Astrocyte of the spinal cord (primary cell): ENCODE measurements around the gene MAP7.

Experiments
- DNase-seq: peaks from one replicate; pipeline ENCODE4 v3.0.0; 2011; ENCODE audit warnings: low read depth, low spot score
- H3K4me3 ChIP-seq: 2 replicates; pipeline ENCODE4 v1.5.1; 2011; ENCODE audit warnings: low read depth, mild to moderate bottlenecking, low read length, moderate library complexity
- CTCF ChIP-seq: IDR thresholded peaks from 2 replicates; pipeline ENCODE4 v1.5.1; 2012; ENCODE audit warnings: low read depth, mild to moderate bottlenecking, low read length, inconsistent platforms
- in situ Hi-C: cut with HindIII; loops from 2 replicates; pipeline ENCODE4 v1.10.0; 2017; ENCODE audit warnings: low sequenced_read_pairs

Gene MAP7

GRCh38 chr6:136343275-136343674 is 206.9 kb downstream of the MAP7 start:
- no peak for DNase-seq
- in situ Hi-C loops, result no loop called here
- no peak for TF ChIP-seq CTCF
- no peak overlapping the region for H3K4me3 ChIP-seq

- no peak for TF ChIP-seq CTCF
- H3K4me3 ChIP-seq, result no peak overlapping the region
- in situ Hi-C loops, result no loop called here
- DNase-seq, result no peak
Measured at GRCh38 chr6:136341967-136342366, 208.3 kb downstream of the MAP7 start.

- no peak overlapping the region for H3K4me3 ChIP-seq
- TF ChIP-seq CTCF, result no peak
- no peak for DNase-seq
- in situ Hi-C loops, result no loop called here
Measured at GRCh38 chr6:136341367-136341766, 208.9 kb downstream of the MAP7 start.

GRCh38 chr6:136338486-136338885 is 211.7 kb downstream of the MAP7 start:
- no peak overlapping the region for H3K4me3 ChIP-seq
- no peak for DNase-seq
- in situ Hi-C loops, result no loop called here
- no peak for TF ChIP-seq CTCF

- in situ Hi-C loops, result no loop called here
- DNase-seq, result no peak
- no peak for TF ChIP-seq CTCF
- H3K4me3 ChIP-seq, result no peak overlapping the region
Measured at GRCh38 chr6:136337606-136338005, 212.6 kb downstream of the MAP7 start.

- no peak overlapping the region for H3K4me3 ChIP-seq
- in situ Hi-C loops, result no loop called here
- no peak for TF ChIP-seq CTCF
- no peak for DNase-seq
Measured at GRCh38 chr6:136337121-136337520, 213.1 kb downstream of the MAP7 start.
